GM19452 (cell line): ENCODE measurements around the gene DNAH6.

ENCODE experiments used
- ATAC-seq: cut with Tn5 transposase; IDR thresholded peaks from one replicate; pipeline ENCODE4 v1.9.1; 2021; ENCODE audit not compliant: unreplicated experiment

Gene DNAH6

GRCh38 chr2:84830758-84831500 is 314.6 kb downstream of the DNAH6 start:
- ATAC-seq: no peak

- ATAC-seq: peak; percentile 83
Measured at GRCh38 chr2:84832772-84833461, 316.6 kb downstream of the DNAH6 start.

GRCh38 chr2:84833481-84834150 is 317.3 kb downstream of the DNAH6 start:
- no peak for ATAC-seq

GRCh38 chr2:84836215-84836614 is 319.9 kb downstream of the DNAH6 start:
- no peak for ATAC-seq

GRCh38 chr2:84838434-84839145 is 322.3 kb downstream of the DNAH6 start:
- ATAC-seq: no peak

- no peak for ATAC-seq
Measured at GRCh38 chr2:84839851-84840250, 323.6 kb downstream of the DNAH6 start.

GRCh38 chr2:84840306-84840705 is 324.0 kb downstream of the DNAH6 start:
- no peak for ATAC-seq

GRCh38 chr2:84841577-84841976 is 325.3 kb downstream of the DNAH6 start:
- ATAC-seq: no peak

GRCh38 chr2:84844141-84844540 is 327.8 kb downstream of the DNAH6 start:
- no peak for ATAC-seq

GRCh38 chr2:84846041-84846663 is 329.9 kb downstream of the DNAH6 start:
- no peak for ATAC-seq

- no peak for ATAC-seq
Measured at GRCh38 chr2:84846741-84847142, 330.4 kb downstream of the DNAH6 start.

GRCh38 chr2:84847326-84848050 is 331.2 kb downstream of the DNAH6 start:
- ATAC-seq: no peak

GRCh38 chr2:84849271-84849952 is 333.1 kb downstream of the DNAH6 start:
- no peak for ATAC-seq

GRCh38 chr2:84850471-84850870 is 334.2 kb downstream of the DNAH6 start:
- no peak for ATAC-seq

GRCh38 chr2:84851876-84852275 is 335.6 kb downstream of the DNAH6 start:
- no peak for ATAC-seq

GRCh38 chr2:84854850-84855249 is 338.6 kb downstream of the DNAH6 start:
- no peak for ATAC-seq

- ATAC-seq: no peak
Measured at GRCh38 chr2:84855731-84856130, 339.4 kb downstream of the DNAH6 start.

- no peak for ATAC-seq
Measured at GRCh38 chr2:84856787-84857186, 340.5 kb downstream of the DNAH6 start.

GRCh38 chr2:84857566-84857965 is 341.3 kb downstream of the DNAH6 start:
- ATAC-seq: no peak

- ATAC-seq: no peak
Measured at GRCh38 chr2:84858123-84858522, 341.8 kb downstream of the DNAH6 start.
